ENCODE measurements around the gene EMP1. TPM values are rescaled to one million over a fixed set of nuclear protein-coding genes. Genes with fewer than 3 reads are reported as not detected.

The EMP1 gene
- total and polyA plus RNA-seq, 2 donors (not counting 3 experiments of a cell fraction or from before 2014, with no cell fraction given): 265 to 528 TPM

DNA sequence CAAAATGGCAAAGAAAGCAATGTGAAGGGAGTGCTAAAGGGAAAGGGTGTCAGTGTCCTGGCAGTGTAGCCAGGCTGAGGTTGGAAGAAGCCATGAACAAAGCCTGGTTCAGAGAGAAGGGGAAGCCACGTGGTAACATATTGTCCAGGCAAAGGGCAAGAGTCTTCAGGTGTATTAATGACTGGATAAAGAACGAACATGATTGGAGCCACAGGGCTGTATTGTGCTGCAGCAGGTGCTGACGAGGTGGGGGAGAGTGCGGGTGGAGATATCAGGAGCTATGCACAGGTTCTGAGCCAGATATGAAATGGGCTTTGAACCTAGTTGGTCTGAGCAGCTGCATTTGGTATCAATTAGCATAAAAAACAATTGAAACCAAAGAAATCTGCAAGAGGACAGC lies 18.6 kb upstream of the EMP1 start:
- no peaks in the 10 kb centered on the region for H3K36me3 ChIP-seq (ENCODE audit: control insufficient read depth in 2 of 2, extremely low read depth in 1 of 2, insufficient read depth in 2 of 2, low read length in 2 of 2)
- H3K9me1 ChIP-seq (replicated peaks; ENCODE audit: control insufficient read depth, extremely low read depth, insufficient read depth, low read length): no peaks in the 10 kb centered on the region
- dilution Hi-C loops (cut with MboI; ENCODE audit: extremely low pct_ligation_motif_present, low sequenced_read_pairs) (no loop called here), intact Hi-C loops (cut with micrococcal nuclease) (no loop called here)
- no peaks in the 10 kb centered on the region for H3K27me3 ChIP-seq (ENCODE audit: control insufficient read depth in 2 of 2, insufficient read depth in 2 of 2, low read length in 2 of 2)
- H3K79me2 ChIP-seq (ENCODE audit: control insufficient read depth, insufficient read depth, low read length): no peaks in the 10 kb centered on the region
- H3K27ac ChIP-seq (ENCODE audit: insufficient read depth, low read depth, low read length): no peak overlapping the region
- FAIRE-seq (no peak), DNase-seq (ENCODE audit: low read depth, low spot score) (no peak)
- peaks cover 12% of the 10 kb centered on the region for H3K4me1 ChIP-seq (ENCODE audit: control insufficient read depth, extremely low read depth, insufficient read depth, low read length)
- no peak overlapping the region for H3K9ac ChIP-seq (replicated peaks; ENCODE audit: extremely low read depth, insufficient read depth, low read length)
- H3K4me3 ChIP-seq (replicated peaks in 1 of 3; ENCODE audit: insufficient read depth in 1 of 3, low read depth in 1 of 3, low read length in 3 of 3): no peak overlapping the region
- no peak for TF ChIP-seq EZH2 (IDR thresholded peaks at IDR 0.05; ENCODE audit: borderline replicate concordance, low read depth, low read length, severe bottlenecking)
- TF ChIP-seq POLR2AphosphoS5 (IDR thresholded peaks at IDR 0.05; ENCODE audit: insufficient read depth, low read depth, low read length): no peak
- TF ChIP-seq, protein P1, sequence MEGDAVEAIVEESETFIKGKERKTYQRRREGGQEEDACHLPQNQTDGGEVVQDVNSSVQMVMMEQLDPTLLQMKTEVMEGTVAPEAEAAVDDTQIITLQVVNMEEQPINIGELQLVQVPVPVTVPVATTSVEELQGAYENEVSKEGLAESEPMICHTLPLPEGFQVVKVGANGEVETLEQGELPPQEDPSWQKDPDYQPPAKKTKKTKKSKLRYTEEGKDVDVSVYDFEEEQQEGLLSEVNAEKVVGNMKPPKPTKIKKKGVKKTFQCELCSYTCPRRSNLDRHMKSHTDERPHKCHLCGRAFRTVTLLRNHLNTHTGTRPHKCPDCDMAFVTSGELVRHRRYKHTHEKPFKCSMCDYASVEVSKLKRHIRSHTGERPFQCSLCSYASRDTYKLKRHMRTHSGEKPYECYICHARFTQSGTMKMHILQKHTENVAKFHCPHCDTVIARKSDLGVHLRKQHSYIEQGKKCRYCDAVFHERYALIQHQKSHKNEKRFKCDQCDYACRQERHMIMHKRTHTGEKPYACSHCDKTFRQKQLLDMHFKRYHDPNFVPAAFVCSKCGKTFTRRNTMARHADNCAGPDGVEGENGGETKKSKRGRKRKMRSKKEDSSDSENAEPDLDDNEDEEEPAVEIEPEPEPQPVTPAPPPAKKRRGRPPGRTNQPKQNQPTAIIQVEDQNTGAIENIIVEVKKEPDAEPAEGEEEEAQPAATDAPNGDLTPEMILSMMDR (IDR thresholded peaks at IDR 0.05; ENCODE audit: extremely low read depth in 1 of 2, insufficient read depth in 1 of 2, low read depth in 1 of 2, low read length in 2 of 2): no peak
- TF ChIP-seq JUN (IDR thresholded peaks at IDR 0.05; ENCODE audit: borderline replicate concordance, insufficient read depth, insufficient read length, low read depth): no peak
- TF ChIP-seq, protein P2, sequence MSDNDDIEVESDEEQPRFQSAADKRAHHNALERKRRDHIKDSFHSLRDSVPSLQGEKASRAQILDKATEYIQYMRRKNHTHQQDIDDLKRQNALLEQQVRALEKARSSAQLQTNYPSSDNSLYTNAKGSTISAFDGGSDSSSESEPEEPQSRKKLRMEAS (IDR thresholded peaks at IDR 0.05; ENCODE audit: insufficient read depth, insufficient read length): no peak
- TF ChIP-seq FOS (IDR thresholded peaks at IDR 0.05; ENCODE audit: borderline replicate concordance, insufficient read depth, low read length): no peak
- TF ChIP-seq MYC (IDR thresholded peaks at IDR 0.05; ENCODE audit: low read depth, low read length): no peak
- TF ChIP-seq GATA2 (IDR thresholded peaks at IDR 0.05; ENCODE audit: insufficient read depth, insufficient read length, low read depth, low read length): no peak
- no peak for TF ChIP-seq POLR2A (IDR thresholded peaks at IDR 0.05; ENCODE audit: low read depth, low read length)
- POLR2A ChIA-PET: no interaction called here
- H3K9me3 ChIP-seq (replicated peaks; ENCODE audit: control insufficient read depth, insufficient read depth, low read length): no peaks in the 10 kb centered on the region
- BruUV-seq (replicated peaks): no TSS peak
- H4K20me1 ChIP-seq (replicated peaks; ENCODE audit: control insufficient read depth, extremely low read depth, insufficient read depth, low read length): no peaks in the 10 kb centered on the region
- H2AFZ ChIP-seq (ENCODE audit: low read depth, low read length): no peak overlapping the region
- H3K4me2 ChIP-seq (ENCODE audit: insufficient read depth, low read length): no peak overlapping the region
- CTCF ChIA-PET: interaction anchor here (2.1 kb wide), 1 partner anchor 18 kb away, joined by 7 read pairs; the partner anchor contains the start of gene EMP1

All from endothelial cell of umbilical vein (primary cell).